ENCODE results near the gene KCNN4. TPM values are rescaled to one million over a fixed set of nuclear protein-coding genes. Genes with fewer than 3 reads are reported as not detected.

KCNN4 gene
- total RNA-seq, 1 donor from 2014 or later: 14.8 TPM

Other genes starting within 250 kb of the KCNN4 start
- 0.41 TPM for gene ZNF575, start 247.8 kb downstream of the KCNN4 start, total RNA-seq
- 10.5 TPM for gene XRCC1, start 205.4 kb downstream of the KCNN4 start, total RNA-seq
- gene PINLYP, start 205.2 kb downstream of the KCNN4 start, total RNA-seq: 2.7 TPM
- 26.0 TPM for gene IRGQ, start 184.8 kb downstream of the KCNN4 start, total RNA-seq
- gene ZNF576, start 184.4 kb downstream of the KCNN4 start, total RNA-seq: 8.8 TPM
- gene SRRM5, start 168.9 kb downstream of the KCNN4 start, total RNA-seq: not detected
- 22.9 TPM for gene ZNF428, start 161.3 kb downstream of the KCNN4 start, total RNA-seq
- 10.3 TPM for gene CADM4, start 141.1 kb downstream of the KCNN4 start, total RNA-seq
- gene PLAUR, start 110.8 kb downstream of the KCNN4 start, total RNA-seq: 8.1 TPM
- gene IRGC, start 64.9 kb downstream of the KCNN4 start, total RNA-seq: not detected
- gene SMG9, start 26.0 kb downstream of the KCNN4 start, total RNA-seq: 13.0 TPM
- 1.6 TPM for gene LYPD5, start 21.5 kb upstream of the KCNN4 start, total RNA-seq
- 23.3 TPM for gene ZNF283, start 46.3 kb upstream of the KCNN4 start, total RNA-seq
- 1.6 TPM for gene ZNF404, start 103.0 kb upstream of the KCNN4 start, total RNA-seq
- 14.6 TPM for gene ZNF45, start 154.3 kb upstream of the KCNN4 start, total RNA-seq
- 8.8 TPM for gene ZNF221, start 170.3 kb upstream of the KCNN4 start, total RNA-seq
- gene ZNF155, start 203.2 kb upstream of the KCNN4 start, total RNA-seq: 11.1 TPM
- 5.3 TPM for gene ZNF230, start 222.0 kb upstream of the KCNN4 start, total RNA-seq
- gene ZNF222, start 244.4 kb upstream of the KCNN4 start, total RNA-seq: 3.2 TPM

All from tongue (tissue), 1 donor.